VCaP (cell line): ENCODE data around the gene TES.

Experiments
- H3K27ac ChIP-seq: fragments of 450-650 bp; 2 replicates; pipeline ENCODE4 v1.5.1; 2017
- CTCF ChIP-seq: fragments of 450-650 bp; conservative IDR thresholded peaks from 2 replicates; pipeline ENCODE4 v1.5.1; 2017; ENCODE audit warnings: mild to moderate bottlenecking, moderate library complexity

Gene TES

GRCh38 chr7:116307253-116307652 lies 96.9 kb downstream of the TES start:
- no peak overlapping the region for H3K27ac ChIP-seq
- TF ChIP-seq CTCF: no peak
